ENCODE measurements around the gene NPY4R.
"Not testable (repeated sequence)": the region's sequence is repeated elsewhere in the genome, so short reads cannot be mapped to it uniquely, and the experiment has no call there.

The NPY4R gene

GRCh38 chr10:46459579-46459978, 6.2 kb downstream of the NPY4R start:
- not testable (repeated sequence) for H3K4me3 ChIP-seq (ENCODE audit: low read length in 2 of 2); H3K27me3 ChIP-seq (ENCODE audit: control insufficient read depth in 2 of 2, insufficient read depth in 2 of 2, low read length in 2 of 2); H3K4me1 ChIP-seq (ENCODE audit: control insufficient read depth in 2 of 2, insufficient read depth in 2 of 2, low read length in 2 of 2); H3K9ac ChIP-seq (ENCODE audit: low read depth in 1 of 2, low read length in 2 of 2); H3K27ac ChIP-seq (ENCODE audit: low read depth in 2 of 2, low read length in 2 of 2); H3K9me3 ChIP-seq (ENCODE audit: control insufficient read depth in 2 of 2, low read length in 2 of 2); H3K36me3 ChIP-seq (ENCODE audit: control insufficient read depth in 2 of 2, insufficient read depth in 2 of 2, low read length in 2 of 2)

GRCh38 chr10:46457071-46457470, 8.7 kb downstream of the NPY4R start:
- not testable (repeated sequence) for H3K4me3 ChIP-seq (ENCODE audit: low read length in 2 of 2); H3K27me3 ChIP-seq (ENCODE audit: control insufficient read depth in 2 of 2, insufficient read depth in 2 of 2, low read length in 2 of 2); H3K9me3 ChIP-seq (ENCODE audit: control insufficient read depth in 2 of 2, low read length in 2 of 2); H3K36me3 ChIP-seq (ENCODE audit: control insufficient read depth in 2 of 2, insufficient read depth in 2 of 2, low read length in 2 of 2); H3K9ac ChIP-seq (ENCODE audit: low read depth in 1 of 2, low read length in 2 of 2); H3K4me1 ChIP-seq (ENCODE audit: control insufficient read depth in 2 of 2, insufficient read depth in 2 of 2, low read length in 2 of 2); H3K27ac ChIP-seq (ENCODE audit: low read depth in 2 of 2, low read length in 2 of 2)

- not testable (repeated sequence) for H3K27me3 ChIP-seq (ENCODE audit: control insufficient read depth in 2 of 2, insufficient read depth in 2 of 2, low read length in 2 of 2); H3K4me1 ChIP-seq (ENCODE audit: control insufficient read depth in 2 of 2, insufficient read depth in 2 of 2, low read length in 2 of 2); H3K9ac ChIP-seq (ENCODE audit: low read depth in 1 of 2, low read length in 2 of 2); H3K9me3 ChIP-seq (ENCODE audit: control insufficient read depth in 2 of 2, low read length in 2 of 2); H3K27ac ChIP-seq (ENCODE audit: low read depth in 2 of 2, low read length in 2 of 2); H3K36me3 ChIP-seq (ENCODE audit: control insufficient read depth in 2 of 2, insufficient read depth in 2 of 2, low read length in 2 of 2); H3K4me3 ChIP-seq (ENCODE audit: low read length in 2 of 2)
Observed at GRCh38 chr10:46455992-46456391, 9.8 kb downstream of the NPY4R start.

GRCh38 chr10:46451365-46451764, 14.4 kb downstream of the NPY4R start:
- H3K9ac ChIP-seq (ENCODE audit: low read depth in 1 of 2, low read length in 2 of 2); H3K27ac ChIP-seq (ENCODE audit: low read depth in 2 of 2, low read length in 2 of 2); H3K4me3 ChIP-seq (ENCODE audit: low read length in 2 of 2); H3K4me1 ChIP-seq (ENCODE audit: control insufficient read depth in 2 of 2, insufficient read depth in 2 of 2, low read length in 2 of 2); H3K36me3 ChIP-seq (ENCODE audit: control insufficient read depth in 2 of 2, insufficient read depth in 2 of 2, low read length in 2 of 2); H3K9me3 ChIP-seq (ENCODE audit: control insufficient read depth in 2 of 2, low read length in 2 of 2); H3K27me3 ChIP-seq (ENCODE audit: control insufficient read depth in 2 of 2, insufficient read depth in 2 of 2, low read length in 2 of 2): not testable (repeated sequence)

GRCh38 chr10:46450829-46451228, 14.9 kb downstream of the NPY4R start:
- not testable (repeated sequence) for H3K9me3 ChIP-seq (ENCODE audit: control insufficient read depth in 2 of 2, low read length in 2 of 2); H3K27me3 ChIP-seq (ENCODE audit: control insufficient read depth in 2 of 2, insufficient read depth in 2 of 2, low read length in 2 of 2); H3K36me3 ChIP-seq (ENCODE audit: control insufficient read depth in 2 of 2, insufficient read depth in 2 of 2, low read length in 2 of 2); H3K27ac ChIP-seq (ENCODE audit: low read depth in 2 of 2, low read length in 2 of 2); H3K9ac ChIP-seq (ENCODE audit: low read depth in 1 of 2, low read length in 2 of 2); H3K4me1 ChIP-seq (ENCODE audit: control insufficient read depth in 2 of 2, insufficient read depth in 2 of 2, low read length in 2 of 2); H3K4me3 ChIP-seq (ENCODE audit: low read length in 2 of 2)

GRCh38 chr10:46447439-46447838, 18.3 kb downstream of the NPY4R start:
- H3K36me3 ChIP-seq (ENCODE audit: control insufficient read depth in 2 of 2, insufficient read depth in 2 of 2, low read length in 2 of 2); H3K4me3 ChIP-seq (ENCODE audit: low read length in 2 of 2); H3K9me3 ChIP-seq (ENCODE audit: control insufficient read depth in 2 of 2, low read length in 2 of 2); H3K4me1 ChIP-seq (ENCODE audit: control insufficient read depth in 2 of 2, insufficient read depth in 2 of 2, low read length in 2 of 2); H3K27ac ChIP-seq (ENCODE audit: low read depth in 2 of 2, low read length in 2 of 2); H3K27me3 ChIP-seq (ENCODE audit: control insufficient read depth in 2 of 2, insufficient read depth in 2 of 2, low read length in 2 of 2); H3K9ac ChIP-seq (ENCODE audit: low read depth in 1 of 2, low read length in 2 of 2): not testable (repeated sequence)

- H3K27me3 ChIP-seq (ENCODE audit: control insufficient read depth in 2 of 2, insufficient read depth in 2 of 2, low read length in 2 of 2); H3K36me3 ChIP-seq (ENCODE audit: control insufficient read depth in 2 of 2, insufficient read depth in 2 of 2, low read length in 2 of 2); H3K9ac ChIP-seq (ENCODE audit: low read depth in 1 of 2, low read length in 2 of 2); H3K9me3 ChIP-seq (ENCODE audit: control insufficient read depth in 2 of 2, low read length in 2 of 2); H3K27ac ChIP-seq (ENCODE audit: low read depth in 2 of 2, low read length in 2 of 2); H3K4me3 ChIP-seq (ENCODE audit: low read length in 2 of 2); H3K4me1 ChIP-seq (ENCODE audit: control insufficient read depth in 2 of 2, insufficient read depth in 2 of 2, low read length in 2 of 2): not testable (repeated sequence)
Observed at GRCh38 chr10:46445389-46446122, 20.2 kb downstream of the NPY4R start.

GRCh38 chr10:46443422-46443821, 22.3 kb downstream of the NPY4R start:
- H3K9me3 ChIP-seq (ENCODE audit: control insufficient read depth in 2 of 2, low read length in 2 of 2); H3K36me3 ChIP-seq (ENCODE audit: control insufficient read depth in 2 of 2, insufficient read depth in 2 of 2, low read length in 2 of 2); H3K9ac ChIP-seq (ENCODE audit: low read depth in 1 of 2, low read length in 2 of 2); H3K4me3 ChIP-seq (ENCODE audit: low read length in 2 of 2); H3K4me1 ChIP-seq (ENCODE audit: control insufficient read depth in 2 of 2, insufficient read depth in 2 of 2, low read length in 2 of 2); H3K27me3 ChIP-seq (ENCODE audit: control insufficient read depth in 2 of 2, insufficient read depth in 2 of 2, low read length in 2 of 2); H3K27ac ChIP-seq (ENCODE audit: low read depth in 2 of 2, low read length in 2 of 2): not testable (repeated sequence)

- H3K4me1 ChIP-seq (ENCODE audit: control insufficient read depth in 2 of 2, insufficient read depth in 2 of 2, low read length in 2 of 2); H3K27ac ChIP-seq (ENCODE audit: low read depth in 2 of 2, low read length in 2 of 2); H3K9ac ChIP-seq (ENCODE audit: low read depth in 1 of 2, low read length in 2 of 2); H3K36me3 ChIP-seq (ENCODE audit: control insufficient read depth in 2 of 2, insufficient read depth in 2 of 2, low read length in 2 of 2); H3K9me3 ChIP-seq (ENCODE audit: control insufficient read depth in 2 of 2, low read length in 2 of 2); H3K4me3 ChIP-seq (ENCODE audit: low read length in 2 of 2); H3K27me3 ChIP-seq (ENCODE audit: control insufficient read depth in 2 of 2, insufficient read depth in 2 of 2, low read length in 2 of 2): not testable (repeated sequence)
Observed at GRCh38 chr10:46442706-46443275, 23.0 kb downstream of the NPY4R start.

GRCh38 chr10:46441837-46442278, 23.9 kb downstream of the NPY4R start:
- H3K4me3 ChIP-seq (ENCODE audit: low read length in 2 of 2); H3K27me3 ChIP-seq (ENCODE audit: control insufficient read depth in 2 of 2, insufficient read depth in 2 of 2, low read length in 2 of 2); H3K9me3 ChIP-seq (ENCODE audit: control insufficient read depth in 2 of 2, low read length in 2 of 2); H3K27ac ChIP-seq (ENCODE audit: low read depth in 2 of 2, low read length in 2 of 2); H3K36me3 ChIP-seq (ENCODE audit: control insufficient read depth in 2 of 2, insufficient read depth in 2 of 2, low read length in 2 of 2); H3K4me1 ChIP-seq (ENCODE audit: control insufficient read depth in 2 of 2, insufficient read depth in 2 of 2, low read length in 2 of 2); H3K9ac ChIP-seq (ENCODE audit: low read depth in 1 of 2, low read length in 2 of 2): not testable (repeated sequence)

- H3K36me3 ChIP-seq (ENCODE audit: control insufficient read depth in 2 of 2, insufficient read depth in 2 of 2, low read length in 2 of 2); H3K9ac ChIP-seq (ENCODE audit: low read depth in 1 of 2, low read length in 2 of 2); H3K27me3 ChIP-seq (ENCODE audit: control insufficient read depth in 2 of 2, insufficient read depth in 2 of 2, low read length in 2 of 2); H3K27ac ChIP-seq (ENCODE audit: low read depth in 2 of 2, low read length in 2 of 2); H3K4me3 ChIP-seq (ENCODE audit: low read length in 2 of 2); H3K4me1 ChIP-seq (ENCODE audit: control insufficient read depth in 2 of 2, insufficient read depth in 2 of 2, low read length in 2 of 2); H3K9me3 ChIP-seq (ENCODE audit: control insufficient read depth in 2 of 2, low read length in 2 of 2): not testable (repeated sequence)
Observed at GRCh38 chr10:46440942-46441341, 24.8 kb downstream of the NPY4R start.

Measured in mucosa of rectum (tissue), 2 donors.